ENCODE measurements around the gene KCNK10. TPM values are rescaled to one million over a fixed set of nuclear protein-coding genes. Genes with fewer than 3 reads are reported as not detected.

The KCNK10 gene
- total RNA-seq, 1 donor from 2014 or later: 11.5 TPM

DNA sequence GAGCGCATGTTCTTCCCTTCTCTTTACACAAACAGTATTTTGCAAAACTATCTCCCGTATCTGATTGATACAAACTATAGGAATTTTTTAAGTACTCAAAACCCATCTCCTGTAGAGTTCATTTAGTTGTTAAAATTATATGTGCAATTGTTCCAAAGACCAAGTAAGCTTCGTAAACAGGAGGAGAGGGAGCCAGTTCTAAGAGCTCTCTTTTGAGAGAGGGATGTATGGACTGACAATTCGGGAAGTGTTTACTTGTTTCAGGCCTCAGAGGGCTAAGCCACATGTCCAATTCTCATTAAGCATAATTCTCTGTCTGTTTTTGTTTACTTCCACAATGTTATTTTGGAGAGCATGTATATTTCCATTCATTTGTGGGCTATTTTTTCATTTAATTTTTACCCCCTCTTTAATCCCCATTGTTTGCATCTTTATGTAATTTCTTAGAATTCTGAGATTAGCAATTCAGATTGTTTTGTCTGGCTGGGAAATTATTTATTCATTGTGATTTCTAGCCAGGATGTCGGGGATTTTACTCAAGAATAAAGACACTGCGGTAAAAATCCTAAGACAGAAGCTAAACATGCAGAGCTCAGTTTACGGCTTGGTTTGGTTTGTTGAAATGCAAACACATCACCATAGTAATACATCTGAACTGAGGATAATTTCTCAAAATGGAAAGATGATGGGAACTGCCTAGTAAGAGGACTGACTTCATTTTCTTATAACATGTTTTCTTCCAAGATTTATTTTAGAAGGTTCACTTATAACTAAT, 126.8 kb downstream of the KCNK10 start:
- no peaks in the 10 kb centered on the region for H3K9me3 Mint-ChIP-seq
- DNase-seq (ENCODE audit: low read depth, low spot score): no peak
- TF ChIP-seq, protein P1, sequence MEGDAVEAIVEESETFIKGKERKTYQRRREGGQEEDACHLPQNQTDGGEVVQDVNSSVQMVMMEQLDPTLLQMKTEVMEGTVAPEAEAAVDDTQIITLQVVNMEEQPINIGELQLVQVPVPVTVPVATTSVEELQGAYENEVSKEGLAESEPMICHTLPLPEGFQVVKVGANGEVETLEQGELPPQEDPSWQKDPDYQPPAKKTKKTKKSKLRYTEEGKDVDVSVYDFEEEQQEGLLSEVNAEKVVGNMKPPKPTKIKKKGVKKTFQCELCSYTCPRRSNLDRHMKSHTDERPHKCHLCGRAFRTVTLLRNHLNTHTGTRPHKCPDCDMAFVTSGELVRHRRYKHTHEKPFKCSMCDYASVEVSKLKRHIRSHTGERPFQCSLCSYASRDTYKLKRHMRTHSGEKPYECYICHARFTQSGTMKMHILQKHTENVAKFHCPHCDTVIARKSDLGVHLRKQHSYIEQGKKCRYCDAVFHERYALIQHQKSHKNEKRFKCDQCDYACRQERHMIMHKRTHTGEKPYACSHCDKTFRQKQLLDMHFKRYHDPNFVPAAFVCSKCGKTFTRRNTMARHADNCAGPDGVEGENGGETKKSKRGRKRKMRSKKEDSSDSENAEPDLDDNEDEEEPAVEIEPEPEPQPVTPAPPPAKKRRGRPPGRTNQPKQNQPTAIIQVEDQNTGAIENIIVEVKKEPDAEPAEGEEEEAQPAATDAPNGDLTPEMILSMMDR (conservative IDR thresholded peaks at IDR 0.05): no peak
- H3K36me3 Mint-ChIP-seq (ENCODE audit: low read depth): no peaks in the 10 kb centered on the region
- peaks cover 16% of the 10 kb centered on the region for H3K27me3 Mint-ChIP-seq (ENCODE audit: low read depth)
- H3K27ac Mint-ChIP-seq (ENCODE audit: unreplicated experiment): peak overlapping the region; percentile 94
- peaks cover 42% of the 10 kb centered on the region for H3K4me1 Mint-ChIP-seq
- H3K4me3 Mint-ChIP-seq: peak overlapping the region; percentile 45

DNA sequence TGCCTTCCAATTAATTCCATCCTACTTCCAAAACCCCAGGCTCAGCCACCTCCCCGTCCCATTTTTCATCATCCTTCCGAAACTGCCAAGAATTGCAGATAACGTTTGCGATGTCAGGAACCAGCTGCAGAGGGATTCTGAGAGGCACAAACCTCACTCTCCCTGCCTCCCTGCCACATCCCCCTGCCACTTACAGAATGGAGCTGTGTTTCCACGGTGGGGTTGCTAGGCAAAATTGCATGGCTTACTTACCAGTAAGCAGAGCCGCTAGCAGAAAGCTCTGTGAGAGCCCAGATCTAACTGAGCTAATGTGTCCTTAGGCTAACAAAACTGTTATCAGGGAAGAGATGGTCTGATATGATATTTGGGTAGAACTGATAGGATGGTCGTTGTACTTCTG, 127.4 kb downstream of the KCNK10 start:
- peaks cover 44% of the 10 kb centered on the region for H3K4me1 Mint-ChIP-seq
- DNase-seq (ENCODE audit: low read depth, low spot score): peak; percentile 21
- H3K36me3 Mint-ChIP-seq (ENCODE audit: low read depth): no peaks in the 10 kb centered on the region
- peaks cover 16% of the 10 kb centered on the region for H3K27me3 Mint-ChIP-seq (ENCODE audit: low read depth)
- TF ChIP-seq, protein P1 (conservative IDR thresholded peaks at IDR 0.05): no peak
- peak overlapping the region; percentile 85 for H3K27ac Mint-ChIP-seq (ENCODE audit: unreplicated experiment)
- no peaks in the 10 kb centered on the region for H3K9me3 Mint-ChIP-seq
- peak overlapping the region; percentile 29 for H3K4me3 Mint-ChIP-seq

DNA sequence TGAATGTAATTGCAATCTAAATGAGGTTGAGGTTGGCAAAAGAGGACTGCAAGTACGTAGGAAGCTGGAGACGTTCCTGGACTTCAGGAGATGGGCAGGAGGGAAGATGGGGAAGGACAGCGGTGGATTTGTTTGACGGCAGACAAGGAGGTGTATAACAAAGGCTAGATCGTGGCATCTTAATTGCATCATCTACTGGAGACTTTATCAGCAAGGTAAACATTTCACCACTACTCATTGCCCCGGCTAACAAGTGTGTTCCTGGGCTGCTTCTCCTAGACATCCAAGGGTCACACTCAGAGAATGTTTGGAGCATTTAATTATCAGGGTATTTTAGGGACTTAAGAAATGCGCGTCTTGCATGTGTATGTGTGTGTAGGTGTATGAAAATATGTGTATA, 128.5 kb downstream of the KCNK10 start:
- no peak for DNase-seq (ENCODE audit: low read depth, low spot score)
- peaks cover 50% of the 10 kb centered on the region for H3K4me1 Mint-ChIP-seq
- H3K9me3 Mint-ChIP-seq: no peaks in the 10 kb centered on the region

DNA sequence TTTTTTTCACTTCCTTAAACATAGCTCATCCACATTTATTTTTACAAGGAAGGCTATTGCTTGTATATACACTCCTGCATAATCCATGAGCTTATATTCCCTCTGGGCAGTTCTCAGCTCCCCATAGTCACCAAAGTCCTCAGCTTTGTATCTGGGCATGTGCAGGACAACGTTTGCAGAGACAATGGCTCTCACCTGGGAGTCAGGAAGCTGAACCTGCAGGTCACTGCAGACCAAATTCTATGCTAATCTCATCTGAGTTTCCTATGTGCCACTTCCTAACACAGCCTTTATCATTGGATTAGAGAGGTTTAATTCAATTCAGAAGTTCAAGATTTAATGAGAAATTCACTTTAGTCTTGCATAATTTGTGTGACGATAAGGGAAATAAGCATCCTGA, 131.5 kb downstream of the KCNK10 start:
- Mint-ChIP-seq H3K4me1 (peaks cover 45% of the 10 kb centered on the region), H3K9me3 (no peaks in the 10 kb centered on the region), H3K27me3 (ENCODE audit: low read depth) (peaks cover 9% of the 10 kb centered on the region), H3K36me3 (ENCODE audit: low read depth) (no peaks in the 10 kb centered on the region), H3K4me3 (no peak overlapping the region), H3K27ac (ENCODE audit: unreplicated experiment) (no peak overlapping the region)
- DNase-seq (ENCODE audit: low read depth, low spot score): no peak
- TF ChIP-seq, protein P1 (conservative IDR thresholded peaks at IDR 0.05): no peak

More for the DNA sequence above, 128.5 kb downstream of the KCNK10 start:
- H3K27me3 Mint-ChIP-seq (ENCODE audit: low read depth): peaks cover 13% of the 10 kb centered on the region
- H3K4me3 Mint-ChIP-seq: no peak overlapping the region
- peak overlapping the region; percentile 59 for H3K27ac Mint-ChIP-seq (ENCODE audit: unreplicated experiment)
- TF ChIP-seq, protein P1 (conservative IDR thresholded peaks at IDR 0.05): no peak
- no peaks in the 10 kb centered on the region for H3K36me3 Mint-ChIP-seq (ENCODE audit: low read depth)

DNA sequence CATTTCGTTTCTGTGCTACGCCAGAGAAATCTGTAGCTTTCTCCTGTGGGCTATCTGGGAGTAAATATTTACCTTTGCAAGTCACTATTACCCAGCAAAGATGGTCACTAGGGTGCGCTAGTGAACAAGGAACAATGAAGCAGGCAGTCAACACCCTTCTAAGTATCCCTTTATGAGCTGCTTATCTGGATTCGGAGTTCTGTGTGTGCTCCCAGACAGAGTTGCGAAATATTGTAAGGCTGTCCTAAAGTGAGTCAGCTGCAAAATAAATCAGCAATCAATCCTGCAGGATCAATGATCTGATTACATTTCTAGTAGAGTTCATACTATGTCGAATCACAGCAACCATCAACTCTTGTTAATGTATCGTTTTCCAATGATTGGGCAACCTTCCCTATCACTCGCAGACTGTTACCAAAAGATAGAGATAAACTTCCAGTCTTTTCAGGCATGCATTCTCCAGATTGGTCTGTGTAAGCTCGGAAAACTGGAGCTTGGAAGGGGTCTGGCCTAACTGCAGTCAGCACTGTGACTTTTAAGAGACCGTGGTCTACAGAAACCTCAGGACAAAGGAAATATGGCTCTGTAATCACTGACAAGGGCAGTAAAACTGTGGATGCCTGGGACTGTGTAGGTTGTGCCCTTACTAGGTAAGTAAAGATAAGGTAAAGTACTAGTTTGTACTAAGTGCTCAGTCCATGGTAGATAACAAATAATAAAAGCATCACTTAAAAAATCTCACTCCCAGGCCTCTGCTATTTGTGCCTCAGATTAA, 133.5 kb downstream of the KCNK10 start:
- Mint-ChIP-seq H3K4me1 (peaks cover 28% of the 10 kb centered on the region), H3K9me3 (no peaks in the 10 kb centered on the region), H3K4me3 (no peak overlapping the region), H3K36me3 (ENCODE audit: low read depth) (peaks cover 3% of the 10 kb centered on the region), H3K27me3 (ENCODE audit: low read depth) (peaks cover 4% of the 10 kb centered on the region), H3K27ac (ENCODE audit: unreplicated experiment) (no peak overlapping the region)
- TF ChIP-seq, protein P1 (conservative IDR thresholded peaks at IDR 0.05): peak; percentile 82
- peak; percentile 83 for DNase-seq (ENCODE audit: low read depth, low spot score)
